Astrocyte of the spinal cord (primary cell): Measurements from ENCODE around the gene SRSF9.

Experiments used
- DNase-seq: peaks from one replicate; pipeline ENCODE4 v3.0.0; 2011; ENCODE audit warnings: low read depth, low spot score
- H3K4me3 ChIP-seq: 2 replicates; pipeline ENCODE4 v1.5.1; 2011; ENCODE audit warnings: low read depth, mild to moderate bottlenecking, low read length, moderate library complexity
- in situ Hi-C: cut with HindIII; loops from 2 replicates; pipeline ENCODE4 v1.10.0; 2017; ENCODE audit warnings: low sequenced_read_pairs
- TF ChIP-seq, protein P1 (sequence below): IDR thresholded peaks from 2 replicates; pipeline ENCODE4 v1.5.1; 2012; ENCODE audit warnings: low read depth, mild to moderate bottlenecking, low read length, inconsistent platforms

SRSF9 gene

DNA sequence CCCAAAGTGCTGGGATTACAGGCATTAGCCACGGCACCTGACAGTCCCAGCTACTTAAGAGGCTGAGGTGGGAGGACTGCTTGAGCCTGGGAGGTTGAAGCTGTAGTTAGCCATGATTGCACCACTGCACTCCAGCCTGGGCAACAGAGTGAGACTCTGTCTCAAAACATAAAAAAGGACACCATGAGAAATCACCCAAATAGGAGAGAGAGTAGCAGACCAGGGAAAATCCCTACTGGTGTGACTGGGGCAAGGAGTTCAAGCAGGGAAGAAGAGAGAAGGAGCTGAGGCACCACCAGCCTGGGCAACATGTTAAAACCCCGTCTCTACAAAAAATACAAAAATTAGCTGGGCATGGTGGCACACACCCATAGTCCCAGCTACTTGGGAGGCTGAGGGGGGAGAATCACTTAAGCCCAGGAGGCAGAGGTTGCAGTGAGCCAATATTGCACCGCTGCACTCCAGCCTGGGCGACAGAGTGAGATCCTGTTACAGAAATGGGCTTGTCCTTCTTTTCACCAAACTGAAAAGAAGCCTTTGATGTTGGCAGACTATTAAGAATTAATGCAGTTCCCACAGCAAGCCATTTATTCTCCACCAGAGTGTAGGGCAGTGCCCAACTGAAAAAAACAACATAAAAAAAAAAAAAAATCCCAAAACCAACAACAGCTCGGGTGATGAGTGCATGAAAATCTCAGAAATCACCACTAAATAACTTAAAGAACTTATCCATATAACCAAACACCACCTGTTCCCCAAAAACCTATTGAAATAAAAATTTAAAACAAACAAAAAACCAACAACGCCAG lies 4.5 kb upstream of the SRSF9 start:
- TF ChIP-seq, protein P1, sequence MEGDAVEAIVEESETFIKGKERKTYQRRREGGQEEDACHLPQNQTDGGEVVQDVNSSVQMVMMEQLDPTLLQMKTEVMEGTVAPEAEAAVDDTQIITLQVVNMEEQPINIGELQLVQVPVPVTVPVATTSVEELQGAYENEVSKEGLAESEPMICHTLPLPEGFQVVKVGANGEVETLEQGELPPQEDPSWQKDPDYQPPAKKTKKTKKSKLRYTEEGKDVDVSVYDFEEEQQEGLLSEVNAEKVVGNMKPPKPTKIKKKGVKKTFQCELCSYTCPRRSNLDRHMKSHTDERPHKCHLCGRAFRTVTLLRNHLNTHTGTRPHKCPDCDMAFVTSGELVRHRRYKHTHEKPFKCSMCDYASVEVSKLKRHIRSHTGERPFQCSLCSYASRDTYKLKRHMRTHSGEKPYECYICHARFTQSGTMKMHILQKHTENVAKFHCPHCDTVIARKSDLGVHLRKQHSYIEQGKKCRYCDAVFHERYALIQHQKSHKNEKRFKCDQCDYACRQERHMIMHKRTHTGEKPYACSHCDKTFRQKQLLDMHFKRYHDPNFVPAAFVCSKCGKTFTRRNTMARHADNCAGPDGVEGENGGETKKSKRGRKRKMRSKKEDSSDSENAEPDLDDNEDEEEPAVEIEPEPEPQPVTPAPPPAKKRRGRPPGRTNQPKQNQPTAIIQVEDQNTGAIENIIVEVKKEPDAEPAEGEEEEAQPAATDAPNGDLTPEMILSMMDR: no peak
- H3K4me3 ChIP-seq: no peak overlapping the region
- in situ Hi-C loops: no loop called here
- no peak for DNase-seq

- DNase-seq: no peak
- H3K4me3 ChIP-seq: no peak overlapping the region
- in situ Hi-C loops: no loop called here
- TF ChIP-seq, protein P1: no peak
Measured at GRCh38 chr12:120472521-120472920, 3.0 kb upstream of the SRSF9 start.

DNA sequence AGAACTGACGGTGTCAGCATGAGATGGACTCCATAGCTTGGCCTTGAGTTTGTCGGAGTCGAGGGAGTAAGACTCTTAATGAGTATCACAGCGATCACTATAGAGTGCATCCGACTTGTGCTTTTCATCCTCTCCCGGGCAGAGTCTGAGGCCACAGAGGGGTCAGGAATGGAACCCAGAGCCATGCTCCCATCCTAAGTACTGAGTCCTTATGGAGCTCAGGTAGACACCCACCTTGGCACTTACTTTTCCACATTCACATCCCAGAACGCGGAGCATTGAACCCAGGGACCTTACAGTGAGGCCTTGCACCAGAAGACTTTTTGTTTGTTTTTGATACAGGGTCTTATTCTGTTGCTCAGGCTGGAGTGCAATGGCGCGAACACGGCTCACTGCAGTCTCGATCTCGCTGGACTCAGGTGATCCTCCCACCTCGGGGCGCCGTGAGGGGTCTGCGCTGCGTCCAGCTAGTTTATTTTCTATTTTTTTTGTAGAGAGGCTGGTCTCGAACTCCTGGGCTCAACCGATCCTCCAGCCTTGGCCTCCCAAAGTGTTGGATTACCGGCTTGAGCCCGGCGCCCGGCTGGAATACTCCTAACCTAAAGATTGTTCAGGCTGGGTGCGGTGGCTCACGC lies 719 bp upstream of the SRSF9 start:
- TF ChIP-seq, protein P1: no peak
- in situ Hi-C loops: no loop called here
- H3K4me3 ChIP-seq: peak overlapping the region; percentile 83
- no peak for DNase-seq

- TF ChIP-seq, protein P1: no peak
- peak overlapping the region; percentile 83 for H3K4me3 ChIP-seq
- in situ Hi-C loops: no loop called here
- peak; percentile 29 for DNase-seq
Measured at GRCh38 chr12:120468821-120469449, 613 bp downstream of the SRSF9 start.

GRCh38 chr12:120468325-120468820 lies 1.2 kb downstream of the SRSF9 start:
- in situ Hi-C loops: no loop called here
- peak overlapping the region; percentile 83 for H3K4me3 ChIP-seq
- peak; percentile 60 for DNase-seq
- TF ChIP-seq, protein P1: no peak

- no peak for DNase-seq
- no peak overlapping the region for H3K4me3 ChIP-seq
- TF ChIP-seq, protein P1: no peak
- in situ Hi-C loops: no loop called here
Measured at GRCh38 chr12:120467439-120467838, 2.1 kb downstream of the SRSF9 start.
